ENCODE results near the gene DCXR. TPM values are rescaled to one million over a fixed set of nuclear protein-coding genes. Genes with fewer than 3 reads are reported as not detected.

DCXR gene
- total and polyA plus RNA-seq, 2 of the 13 experiments (the other 11 are each of a cell fraction or from before 2014, with no cell fraction given): 287 to 311 TPM

- TF ChIP-seq, protein P1, sequence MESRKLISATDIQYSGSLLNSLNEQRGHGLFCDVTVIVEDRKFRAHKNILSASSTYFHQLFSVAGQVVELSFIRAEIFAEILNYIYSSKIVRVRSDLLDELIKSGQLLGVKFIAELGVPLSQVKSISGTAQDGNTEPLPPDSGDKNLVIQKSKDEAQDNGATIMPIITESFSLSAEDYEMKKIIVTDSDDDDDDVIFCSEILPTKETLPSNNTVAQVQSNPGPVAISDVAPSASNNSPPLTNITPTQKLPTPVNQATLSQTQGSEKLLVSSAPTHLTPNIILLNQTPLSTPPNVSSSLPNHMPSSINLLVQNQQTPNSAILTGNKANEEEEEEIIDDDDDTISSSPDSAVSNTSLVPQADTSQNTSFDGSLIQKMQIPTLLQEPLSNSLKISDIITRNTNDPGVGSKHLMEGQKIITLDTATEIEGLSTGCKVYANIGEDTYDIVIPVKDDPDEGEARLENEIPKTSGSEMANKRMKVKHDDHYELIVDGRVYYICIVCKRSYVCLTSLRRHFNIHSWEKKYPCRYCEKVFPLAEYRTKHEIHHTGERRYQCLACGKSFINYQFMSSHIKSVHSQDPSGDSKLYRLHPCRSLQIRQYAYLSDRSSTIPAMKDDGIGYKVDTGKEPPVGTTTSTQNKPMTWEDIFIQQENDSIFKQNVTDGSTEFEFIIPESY (CRISPR knock-in tag; IDR thresholded peaks at IDR 0.05): no peak
- TF ChIP-seq ESRRA (CRISPR knock-in tag; IDR thresholded peaks at IDR 0.05; ENCODE audit: low read depth) (peak; percentile 39; the same call in 1 of the 2 replicates), ZNF33B (CRISPR knock-in tag; IDR thresholded peaks at IDR 0.05) (no peak), KDM1A (CRISPR knock-in tag; IDR thresholded peaks at IDR 0.05) (no peak), NRL (CRISPR knock-in tag; IDR thresholded peaks at IDR 0.05; ENCODE audit: borderline replicate concordance) (no peak), FOXK2 (IDR thresholded peaks at IDR 0.05) (no peak), ZNF580 (CRISPR knock-in tag; IDR thresholded peaks at IDR 0.05; ENCODE audit: borderline replicate concordance, low read depth) (no peak), TARDBP (CRISPR knock-in tag; IDR thresholded peaks at IDR 0.05) (peak; percentile 51; the same call in 1 of the 2 replicates), ZNF570 (CRISPR knock-in tag; IDR thresholded peaks at IDR 0.05; ENCODE audit: borderline replicate concordance) (no peak), SRSF4 (IDR thresholded peaks at IDR 0.05; ENCODE audit: low read depth, low read length, poor library complexity, severe bottlenecking) (peak; percentile 17), TP53 (CRISPR knock-in tag; conservative IDR thresholded peaks at IDR 0.05) (no peak), HMGXB4 (CRISPR knock-in tag; IDR thresholded peaks at IDR 0.05; ENCODE audit: borderline replicate concordance in 1 of 2, low read depth in 1 of 2) (0 out of 4 replicates have a peak, but pooled peaks of 1 of the 2 experiments have one; percentile 29), SAFB2 (CRISPR knock-in tag; IDR thresholded peaks at IDR 0.05; ENCODE audit: borderline replicate concordance, low read depth) (no peak; the same call in 1 of the 2 replicates), ZNF292 (CRISPR knock-in tag; IDR thresholded peaks at IDR 0.05; ENCODE audit: borderline replicate concordance, low read depth) (no peak), MATR3 (CRISPR knock-in tag; IDR thresholded peaks at IDR 0.05) (no peak), MAFG (CRISPR knock-in tag; IDR thresholded peaks at IDR 0.05) (no peak), ELF4 (CRISPR knock-in tag; IDR thresholded peaks at IDR 0.05; ENCODE audit: borderline replicate concordance) (no peak), SP140L (CRISPR knock-in tag; IDR thresholded peaks at IDR 0.05; ENCODE audit: borderline replicate concordance) (no peak), PAF1 (CRISPR knock-in tag; IDR thresholded peaks at IDR 0.05) (peak; percentile 89; the same call in 1 of the 2 replicates), MYC (CRISPR knock-in tag; IDR thresholded peaks at IDR 0.05; ENCODE audit: borderline replicate concordance) (no peak), ZSCAN5A (CRISPR knock-in tag; IDR thresholded peaks at IDR 0.05; ENCODE audit: borderline replicate concordance) (no peak; the same call in 1 of the 2 replicates)
- TF ChIP-seq, protein P2, sequence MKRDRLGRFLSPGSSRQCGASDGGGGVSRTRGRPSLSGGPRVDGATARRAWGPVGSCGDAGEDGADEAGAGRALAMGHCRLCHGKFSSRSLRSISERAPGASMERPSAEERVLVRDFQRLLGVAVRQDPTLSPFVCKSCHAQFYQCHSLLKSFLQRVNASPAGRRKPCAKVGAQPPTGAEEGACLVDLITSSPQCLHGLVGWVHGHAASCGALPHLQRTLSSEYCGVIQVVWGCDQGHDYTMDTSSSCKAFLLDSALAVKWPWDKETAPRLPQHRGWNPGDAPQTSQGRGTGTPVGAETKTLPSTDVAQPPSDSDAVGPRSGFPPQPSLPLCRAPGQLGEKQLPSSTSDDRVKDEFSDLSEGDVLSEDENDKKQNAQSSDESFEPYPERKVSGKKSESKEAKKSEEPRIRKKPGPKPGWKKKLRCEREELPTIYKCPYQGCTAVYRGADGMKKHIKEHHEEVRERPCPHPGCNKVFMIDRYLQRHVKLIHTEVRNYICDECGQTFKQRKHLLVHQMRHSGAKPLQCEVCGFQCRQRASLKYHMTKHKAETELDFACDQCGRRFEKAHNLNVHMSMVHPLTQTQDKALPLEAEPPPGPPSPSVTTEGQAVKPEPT (CRISPR knock-in tag; IDR thresholded peaks at IDR 0.05; ENCODE audit: low read depth): no peak
Measured at GRCh38 chr17:82076018-82076784, 38.7 kb upstream of the DCXR start (continued).
